Vagina (tissue), 2 donors: ENCODE data around the gene GNB2.

Source experiments
- CTCF ChIP-seq, 3 experiments: fragments of 450-650 bp in 2 of 3; fragments of 200-600 bp in 1 of 3; sonication (generic) in 1 of 3; IDR thresholded peaks; one replicate each; pipeline ENCODE4 v1.5.1; 2017 to 2019; ENCODE audit warnings: antibody characterized with exemption in 3 of 3, mild to moderate bottlenecking in 2 of 3, moderate library complexity in 2 of 3
- POLR2AphosphoS5 ChIP-seq, 2 donors: sonication (generic); formaldehyde crosslinking; IDR thresholded peaks; one replicate each; pipeline ENCODE4 v1.9.0; 2017; ENCODE audit warnings: antibody characterized with exemption in 2 of 2, mild to moderate bottlenecking in 2 of 2, low read depth in 1 of 2; ENCODE audit not compliant: insufficient read depth in 1 of 2

GRCh38 chr7:100674411-100675104, 1.0 kb downstream of the GNB2 start:
- TF ChIP-seq POLR2AphosphoS5 (IDR thresholded peaks at IDR 0.05; ENCODE audit: insufficient read depth in 1 of 2, low read depth in 1 of 2), result peak in 1 of 2 donors; percentile 28
- no peak for TF ChIP-seq CTCF (IDR thresholded peaks at IDR 0.05)
